SK-N-SH (cell line): ENCODE measurements around the gene PMP22. TPM values are rescaled to one million over a fixed set of nuclear protein-coding genes. Genes with fewer than 3 reads are reported as not detected.

Experiments
- CTCF ChIA-PET: fragments of 300-600, 350-600 bp; formaldehyde crosslinking; extraction: SDS; loops from one replicate; lab custom pipeline; 2021; lab: Yijun Ruan, JAX
- POLR2A ChIA-PET: fragments of 350-600 bp; sonication (Branson Sonifier 250); formaldehyde crosslinking; extraction: SDS; loops from one replicate; lab custom pipeline; 2020; ENCODE audit warnings: antibody characterized with exemption, inconsistent platforms; lab: Yijun Ruan, JAX
- DNase-seq: peaks from one replicate; pipeline ENCODE4 v3.0.0; 2012
- H2AFZ ChIP-seq: fragments of 200-600 bp; sonication (generic); 2 replicates; pipeline ENCODE4 v1.8.1; 2016; ENCODE audit warnings: antibody characterized with exemption, mild to moderate bottlenecking, low read depth
- H3F3A ChIP-seq: fragments of 200-600 bp; sonication (generic); replicated peaks from 2 replicates; pipeline ENCODE3; 2016; ENCODE audit warnings: antibody characterized with exemption, mild to moderate bottlenecking; ENCODE audit not compliant: insufficient read depth
- H3K27ac ChIP-seq, 2 experiments: fragments of 200-500 bp in 1 of 2; fragments of 200-600 bp in 1 of 2; sonication (Bioruptor generic) in 1 of 2; sonication (generic), shearing (Covaris generic) in 1 of 2; 2 replicates each; pipeline versions ENCODE4 v1.5.1 to v1.6.1; 2014 to 2016; ENCODE audit warnings: low read depth in 2 of 2, inconsistent platforms in 1 of 2, low read length in 1 of 2, mild to moderate bottlenecking in 1 of 2, mixed read lengths in 1 of 2
- H3K27me3 ChIP-seq: fragments of 200-600 bp; sonication (generic), shearing (Covaris generic); 2 replicates; pipeline ENCODE4 v1.6.1; 2016; ENCODE audit warnings: mixed run types; ENCODE audit not compliant: insufficient read depth
- H3K36me3 ChIP-seq, 2 experiments: fragments of 200-500 bp in 1 of 2; fragments of 200-600 bp in 1 of 2; sonication (Bioruptor generic) in 1 of 2; sonication (generic) in 1 of 2; replicated peaks in 1 of 2; 2 replicates each; pipeline versions ENCODE3 to v1.5.1; 2014 to 2016; ENCODE audit warnings: low read length in 1 of 2, mild to moderate bottlenecking in 1 of 2; ENCODE audit not compliant: insufficient read depth in 2 of 2, control insufficient read depth in 1 of 2
- H3K4me1 ChIP-seq, 2 experiments: fragments of 200-500 bp in 1 of 2; fragments of 200-600 bp in 1 of 2; sonication (Bioruptor generic) in 1 of 2; sonication (generic), shearing (Covaris generic) in 1 of 2; 2 replicates each; pipeline versions ENCODE4 v1.5.1 to v1.6.1; 2014 to 2016; ENCODE audit warnings: low read depth in 1 of 2, low read length in 1 of 2, mixed run types in 1 of 2; ENCODE audit not compliant: insufficient read depth in 2 of 2, control insufficient read depth in 1 of 2
- H3K4me2 ChIP-seq: fragments of 200-600 bp; sonication (generic), shearing (Covaris generic); 2 replicates; pipeline ENCODE4 v1.6.1; 2017; ENCODE audit warnings: mixed run types
- H3K4me3 ChIP-seq, 2 experiments: fragments of 200-500 bp in 1 of 2; fragments of 200-600 bp in 1 of 2; sonication (Bioruptor generic) in 1 of 2; sonication (generic), shearing (Covaris generic) in 1 of 2; 2 replicates each; pipeline versions ENCODE4 v1.5.1 to v1.8.1; 2014 to 2016; ENCODE audit warnings: low read depth in 2 of 2, inconsistent platforms in 1 of 2, low read length in 1 of 2, mild to moderate bottlenecking in 1 of 2, mixed read lengths in 1 of 2, moderate library complexity in 1 of 2
- H3K79me2 ChIP-seq: fragments of 200-600 bp; sonication (generic); 2 replicates; pipeline ENCODE4 v1.8.1; 2017; ENCODE audit warnings: mild to moderate bottlenecking; ENCODE audit not compliant: insufficient read depth
- H3K9ac ChIP-seq: fragments of 200-600 bp; sonication (generic); 2 replicates; pipeline ENCODE4 v1.6.1; 2017; ENCODE audit warnings: mixed run types
- H3K9me2 ChIP-seq: fragments of 200-600 bp; sonication (generic); 2 replicates; pipeline ENCODE4 v1.6.1; 2017; ENCODE audit warnings: mixed run types
- H3K9me3 ChIP-seq: fragments of 200-600 bp; sonication (generic); 2 replicates; pipeline ENCODE4 v1.6.1; 2017; ENCODE audit warnings: mixed run types, mild to moderate bottlenecking, moderate library complexity
- H4K20me1 ChIP-seq: fragments of 200-600 bp; sonication (generic); 2 replicates; pipeline ENCODE4 v1.6.1; 2017; ENCODE audit warnings: mild to moderate bottlenecking, mixed run types; ENCODE audit not compliant: insufficient read depth
- CHD2 ChIP-seq: fragments of 150-350 bp; IDR thresholded peaks from 2 replicates; pipeline ENCODE4 v1.6.1; 2018; ENCODE audit warnings: low read length; ENCODE audit not compliant: partially characterized antibody
- CTCF ChIP-seq: fragments of 200-600 bp; sonication (generic); IDR thresholded peaks from 2 replicates; pipeline ENCODE4 v1.6.1; 2017; ENCODE audit warnings: antibody characterized with exemption, mild to moderate bottlenecking, moderate library complexity
- EP300 ChIP-seq, 2 experiments: IDR thresholded peaks; 2 replicates each; pipeline versions ENCODE4 v1.4.0 to v1.6.1; 2012; ENCODE audit warnings: borderline replicate concordance in 1 of 2, low read depth in 1 of 2, low read length in 1 of 2
- FOSL2 ChIP-seq: IDR thresholded peaks from 2 replicates; pipeline ENCODE4 v1.4.0; 2012; ENCODE audit warnings: low read depth, mild to moderate bottlenecking, moderate library complexity, borderline replicate concordance
- RAD21 ChIP-seq: IDR thresholded peaks from 2 replicates; pipeline ENCODE4 v1.6.1; 2012; ENCODE audit warnings: mild to moderate bottlenecking, low read length
- REST ChIP-seq: IDR thresholded peaks from 2 replicates; pipeline ENCODE4 v1.6.1; 2012; ENCODE audit warnings: mild to moderate bottlenecking, low read depth, low read length, moderate library complexity
- RFX5 ChIP-seq: IDR thresholded peaks from 2 replicates; pipeline ENCODE4 v1.6.1; 2012; ENCODE audit warnings: mild to moderate bottlenecking, improper control_type of control experiment, low read length
- YY1 ChIP-seq: IDR thresholded peaks from 2 replicates; pipeline ENCODE4 v1.4.0; 2012; ENCODE audit warnings: low read depth, mild to moderate bottlenecking
- WGBS: methylation state at CpG from one replicate; pipeline ENCODE4 v1.1.6; 2017; ENCODE audit warnings: low lambda C conversion rate; 5-methylcytosine and 5-hydroxymethylcytosine counted together
- polyA plus RNA-seq, 3 experiments: library from polyadenylated mRNA; depleted of rRNA; stranded (reverse); fragments of >200 nt; gene quantifications; 2 replicates each; pipeline ENCODE4 v1.2.3, GENCODE V29; 2012
- TF ChIP-seq, protein P1 (sequence below): IDR thresholded peaks from 2 replicates; pipeline ENCODE4 v1.4.0; 2012; ENCODE audit warnings: low read depth

Gene PMP22
- polyA plus RNA-seq, 1 of the 3 experiments (the other 2 are of a cell fraction), result 82.5 TPM

DNA sequence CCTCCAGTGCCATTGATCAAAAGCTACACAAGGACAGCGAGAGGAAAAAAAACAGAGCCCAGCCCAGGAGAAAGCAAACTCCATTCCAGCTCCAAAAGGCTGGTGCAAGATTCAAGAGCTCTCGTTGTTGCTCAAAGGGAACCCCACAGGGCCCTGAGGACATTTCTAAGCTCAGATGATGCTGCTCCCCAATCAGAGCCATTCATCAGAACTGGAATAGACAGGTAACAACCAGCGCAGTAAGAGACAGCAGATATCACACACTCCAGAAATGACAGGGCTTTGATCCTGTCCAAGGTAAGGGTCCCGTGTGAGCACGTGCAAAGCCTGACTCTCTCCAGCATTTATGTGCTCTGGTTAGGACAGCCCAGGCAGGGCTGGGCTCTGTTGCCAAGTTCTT lies 20.1 kb downstream of the PMP22 start:
- CTCF ChIA-PET, result no interaction called here
- no peaks in the 10 kb centered on the region; the same call in 1 of the 2 replicates for H3K9me3 ChIP-seq
- H3K36me3 ChIP-seq, result peaks cover 22 to 25% of the 10 kb centered on the region in 2 experiments
- H3K9ac ChIP-seq, result no peak overlapping the region
- no peak overlapping the region for H3K27ac ChIP-seq
- 92% methylated on average over 5 of the region's 5 CpGs for WGBS
- H3K9me2 ChIP-seq, result no peaks in the 10 kb centered on the region
- no peak overlapping the region for H3K4me3 ChIP-seq
- no peak for DNase-seq
- no peak for TF ChIP-seq YY1
- TF ChIP-seq EP300 (IDR thresholded peaks at IDR 0.05; ENCODE audit: borderline replicate concordance in 1 of 2, low read depth in 1 of 2, low read length in 1 of 2), result no peak
- TF ChIP-seq RFX5, result no peak
- TF ChIP-seq CTCF, result no peak
- TF ChIP-seq FOSL2, result no peak
- TF ChIP-seq RAD21, result no peak
- TF ChIP-seq, protein P1, sequence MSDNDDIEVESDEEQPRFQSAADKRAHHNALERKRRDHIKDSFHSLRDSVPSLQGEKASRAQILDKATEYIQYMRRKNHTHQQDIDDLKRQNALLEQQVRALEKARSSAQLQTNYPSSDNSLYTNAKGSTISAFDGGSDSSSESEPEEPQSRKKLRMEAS, result no peak
- no peak for TF ChIP-seq REST
- no peak for TF ChIP-seq CHD2
- H3K4me2 ChIP-seq, result no peak overlapping the region
- H3F3A ChIP-seq, result no peaks in the 10 kb centered on the region
- H3K79me2 ChIP-seq, result peaks cover 31% of the 10 kb centered on the region
- H3K4me1 ChIP-seq, result no peaks in the 10 kb centered on the region; a peak in 1 of 4 replicates
- POLR2A ChIA-PET, result no interaction called here
- no peak overlapping the region for H2AFZ ChIP-seq
- 0 out of 2 replicates have a peak, but pooled peaks cover 3% of the 10 kb centered on the region for H4K20me1 ChIP-seq
- H3K27me3 ChIP-seq, result no peaks in the 10 kb centered on the region

DNA sequence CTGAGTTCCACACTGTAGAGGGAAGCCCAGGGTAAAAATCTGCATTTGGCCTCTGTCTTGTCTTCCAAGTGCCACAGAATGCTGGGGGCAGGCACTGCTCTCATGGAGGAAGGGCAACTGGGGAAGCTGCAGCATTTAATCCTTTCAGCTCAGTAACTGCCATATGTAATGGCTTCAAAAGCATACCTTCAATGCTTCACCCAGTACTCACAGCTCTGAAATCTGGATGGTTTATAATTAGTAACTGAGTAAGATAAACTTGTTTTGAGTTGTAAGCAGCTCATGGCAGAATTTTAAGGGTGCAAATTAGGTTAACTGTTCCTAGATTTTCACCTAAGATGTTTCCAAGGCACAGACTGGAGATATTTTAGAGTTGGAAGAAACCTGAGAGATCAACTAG lies 24.5 kb downstream of the PMP22 start:
- TF ChIP-seq EP300 (IDR thresholded peaks at IDR 0.05; ENCODE audit: borderline replicate concordance in 1 of 2, low read depth in 1 of 2, low read length in 1 of 2) (no peak), RFX5 (no peak)
- Histone ChIP-seq H3K79me2 (peaks cover 22% of the 10 kb centered on the region; the same call in 1 of the 2 replicates), H3K27me3 (no peaks in the 10 kb centered on the region), H4K20me1 (no peaks in the 10 kb centered on the region), H3K36me3 (peaks cover 44 to 46% of the 10 kb centered on the region in 2 experiments), H3K4me1 (no peaks in the 10 kb centered on the region; a peak in 1 of 4 replicates), H3K4me2 (no peak overlapping the region), H2AFZ (no peak overlapping the region), H3K27ac (no peak overlapping the region), H3K9me3 (no peaks in the 10 kb centered on the region; the same call in 1 of the 2 replicates), H3K4me3 (no peak overlapping the region), H3K9me2 (no peaks in the 10 kb centered on the region), H3F3A (peaks cover 3% of the 10 kb centered on the region), H3K9ac (no peak overlapping the region)
- ChIA-PET POLR2A (no interaction called here), CTCF (interaction anchor here (1.8 kb wide), 1 partner anchor 16 kb away, joined by 6 read pairs; no protein-coding TSS in a partner anchor)
- DNase-seq, result no peak
